GM19452 (cell line): Measurements from ENCODE around the gene TP53TG5.

ENCODE experiments used
- ATAC-seq: cut with Tn5 transposase; IDR thresholded peaks from one replicate; pipeline ENCODE4 v1.9.1; 2021; ENCODE audit not compliant: unreplicated experiment

TP53TG5 gene

DNA sequence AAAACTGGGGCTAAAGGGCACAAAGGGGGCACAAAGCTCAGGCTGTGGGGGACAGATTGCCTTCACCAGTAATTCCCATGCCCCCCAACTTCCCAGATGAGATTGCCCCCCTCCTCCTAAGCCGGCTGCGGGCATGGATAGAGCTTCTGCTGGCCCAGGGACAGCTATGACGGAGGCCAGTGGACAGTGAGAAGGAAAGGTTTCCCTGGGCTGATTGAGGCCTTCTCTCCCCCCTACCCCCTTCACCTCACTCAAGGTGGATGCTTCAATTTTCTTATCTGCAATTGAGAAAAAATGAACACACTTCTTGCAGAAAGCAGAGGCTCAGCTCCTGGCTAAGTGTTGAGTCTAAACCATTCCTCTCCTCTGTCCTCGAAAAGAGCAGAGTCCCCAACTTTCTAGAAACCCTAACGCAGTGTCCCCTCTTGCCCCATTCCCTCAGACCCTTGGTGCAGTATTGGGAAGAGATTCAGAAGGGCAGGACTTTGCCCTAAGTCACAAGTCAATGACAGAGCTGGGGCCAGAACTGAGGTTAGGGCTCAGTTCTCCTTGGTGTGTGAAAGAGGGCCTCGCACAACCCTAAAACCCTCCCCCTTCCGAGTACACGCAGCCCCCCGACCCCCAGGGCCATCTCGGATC lies 30.7 kb downstream of the TP53TG5 start:
- ATAC-seq: no peak

DNA sequence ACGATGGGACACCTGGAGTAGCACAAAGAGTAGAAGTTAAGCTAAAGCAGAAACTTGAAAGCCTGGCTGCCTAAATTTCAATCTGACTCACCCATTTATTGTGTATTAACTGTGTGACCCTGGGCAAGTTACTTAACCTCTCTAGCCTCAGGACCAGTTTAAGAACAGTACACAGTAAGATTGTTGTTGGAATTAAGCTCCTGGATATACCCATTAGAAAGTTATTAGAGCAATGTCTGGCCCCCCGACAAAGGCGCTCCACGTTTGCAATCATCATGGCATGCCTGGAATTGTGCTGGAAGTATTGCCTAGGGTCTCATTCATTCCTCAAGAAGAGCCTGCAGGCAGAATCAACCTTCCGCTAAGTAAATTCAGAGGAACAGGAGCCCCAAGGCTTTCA lies 31.3 kb downstream of the TP53TG5 start:
- ATAC-seq: no peak

DNA sequence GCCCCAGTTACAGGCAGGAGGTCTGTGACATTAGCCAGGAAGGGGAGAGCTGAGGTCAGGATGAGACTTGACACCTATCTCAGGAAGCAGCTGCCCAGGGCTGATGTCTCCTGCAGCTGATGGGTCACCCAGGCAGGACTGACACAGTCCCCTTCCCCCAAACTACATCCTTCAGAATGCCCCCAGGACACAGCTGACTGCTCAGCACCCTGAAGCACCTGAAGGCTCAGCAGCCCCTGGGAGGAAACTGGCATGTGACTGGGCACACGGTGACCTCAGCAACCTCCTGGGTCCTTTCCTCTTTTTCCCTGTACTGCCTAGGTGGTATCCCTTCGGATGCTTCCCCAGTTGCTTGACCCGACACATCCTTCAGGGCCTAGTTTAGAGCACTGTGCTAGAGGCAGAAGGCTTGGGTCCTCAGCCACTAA lies 31.8 kb downstream of the TP53TG5 start:
- no peak for ATAC-seq

DNA sequence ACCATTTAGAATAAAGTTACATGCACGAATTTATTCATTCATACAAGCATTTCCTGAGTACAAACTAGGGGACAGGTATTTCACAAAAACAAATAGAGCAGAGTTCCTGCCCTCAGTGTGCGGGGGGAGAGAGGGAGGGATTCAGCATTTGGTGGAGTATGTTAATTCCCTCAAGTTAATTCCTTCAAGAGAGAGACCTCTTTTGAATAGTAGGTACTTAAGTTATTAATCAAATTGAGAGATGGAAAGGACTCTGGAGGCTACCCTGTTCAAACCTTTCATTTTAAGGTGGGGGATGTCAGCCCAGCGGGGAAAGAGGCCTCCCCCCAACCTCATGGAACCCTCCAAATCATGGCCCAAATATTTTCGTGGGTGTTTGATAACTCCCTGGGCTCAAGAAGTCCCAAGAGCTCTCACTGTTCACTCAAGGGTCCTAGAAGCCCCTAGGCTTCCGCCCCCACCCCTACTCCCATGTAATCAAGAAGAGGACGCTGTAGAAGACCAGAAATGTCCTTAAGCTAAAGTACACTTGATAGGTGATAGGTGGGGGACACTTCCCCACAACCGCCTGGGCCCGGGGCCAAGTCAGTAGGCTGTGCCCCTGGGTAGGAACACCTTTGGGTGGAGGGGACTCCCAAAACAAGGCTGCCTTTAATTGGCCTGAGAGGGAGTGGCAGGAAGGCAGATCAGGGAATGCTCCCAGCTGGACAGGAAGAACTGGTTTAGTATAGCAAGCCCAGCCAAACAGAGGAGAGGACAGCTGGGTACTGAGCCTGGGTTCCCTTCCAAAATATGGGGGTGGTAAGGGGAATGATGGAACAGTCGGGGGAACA lies 32.8 kb downstream of the TP53TG5 start:
- no peak for ATAC-seq

- ATAC-seq: no peak
These were observed 33.8 kb downstream of the TP53TG5 start for GRCh38 chr20:45344168-45344860.

- ATAC-seq: no peak
These were observed 34.5 kb downstream of the TP53TG5 start for GRCh38 chr20:45343532-45344167.

- ATAC-seq: no peak
These were observed 35.1 kb downstream of the TP53TG5 start for GRCh38 chr20:45342855-45343531.

- no peak for ATAC-seq
These were observed 35.9 kb downstream of the TP53TG5 start for GRCh38 chr20:45341939-45342854.

- ATAC-seq: no peak
These were observed 36.6 kb downstream of the TP53TG5 start for GRCh38 chr20:45341579-45341938.

DNA sequence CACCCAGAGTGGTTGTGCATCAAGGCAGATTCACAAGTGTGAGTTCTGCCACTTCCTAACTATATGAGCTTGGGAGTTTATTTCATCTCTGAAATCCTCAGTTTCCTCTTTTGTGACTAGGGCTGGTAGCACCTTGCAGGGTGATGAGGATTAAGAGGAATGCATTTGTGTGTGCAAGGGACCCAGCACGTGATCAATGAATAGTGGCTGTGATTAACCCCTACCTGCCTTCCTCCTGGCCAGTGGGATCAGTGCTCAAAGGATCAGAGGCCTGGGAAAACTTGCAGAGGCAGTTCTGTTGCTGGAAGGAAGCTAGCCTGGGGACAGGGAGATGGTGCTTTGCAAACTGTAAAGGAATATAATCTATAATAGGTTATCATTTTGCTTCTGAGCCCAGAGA lies 37.2 kb downstream of the TP53TG5 start:
- no peak for ATAC-seq

GRCh38 chr20:45340236-45340847 lies 37.8 kb downstream of the TP53TG5 start:
- no peak for ATAC-seq

DNA sequence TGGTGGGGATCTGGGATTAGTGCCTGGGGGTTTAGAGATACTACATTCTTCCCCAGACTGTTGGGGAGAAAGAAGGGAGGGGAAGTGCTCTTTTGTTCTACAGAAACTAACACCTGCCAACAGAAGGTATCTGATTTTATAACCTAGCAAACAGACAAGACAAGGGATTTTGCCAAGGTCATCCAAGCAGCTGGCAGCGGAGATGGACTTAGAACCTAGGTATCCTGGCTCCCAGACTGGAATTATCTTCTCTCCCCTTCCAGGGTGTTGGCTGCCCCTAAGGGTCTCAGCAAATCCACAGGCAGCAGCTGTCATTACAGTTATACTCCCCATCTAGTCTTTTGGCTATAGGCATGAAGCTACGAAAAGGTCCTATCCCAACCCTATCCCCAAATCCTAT lies 38.3 kb downstream of the TP53TG5 start:
- no peak for ATAC-seq

- no peak for ATAC-seq
These were observed 39.0 kb downstream of the TP53TG5 start for GRCh38 chr20:45339084-45339483.

- ATAC-seq: no peak
These were observed 39.7 kb downstream of the TP53TG5 start for GRCh38 chr20:45338121-45339030.

DNA sequence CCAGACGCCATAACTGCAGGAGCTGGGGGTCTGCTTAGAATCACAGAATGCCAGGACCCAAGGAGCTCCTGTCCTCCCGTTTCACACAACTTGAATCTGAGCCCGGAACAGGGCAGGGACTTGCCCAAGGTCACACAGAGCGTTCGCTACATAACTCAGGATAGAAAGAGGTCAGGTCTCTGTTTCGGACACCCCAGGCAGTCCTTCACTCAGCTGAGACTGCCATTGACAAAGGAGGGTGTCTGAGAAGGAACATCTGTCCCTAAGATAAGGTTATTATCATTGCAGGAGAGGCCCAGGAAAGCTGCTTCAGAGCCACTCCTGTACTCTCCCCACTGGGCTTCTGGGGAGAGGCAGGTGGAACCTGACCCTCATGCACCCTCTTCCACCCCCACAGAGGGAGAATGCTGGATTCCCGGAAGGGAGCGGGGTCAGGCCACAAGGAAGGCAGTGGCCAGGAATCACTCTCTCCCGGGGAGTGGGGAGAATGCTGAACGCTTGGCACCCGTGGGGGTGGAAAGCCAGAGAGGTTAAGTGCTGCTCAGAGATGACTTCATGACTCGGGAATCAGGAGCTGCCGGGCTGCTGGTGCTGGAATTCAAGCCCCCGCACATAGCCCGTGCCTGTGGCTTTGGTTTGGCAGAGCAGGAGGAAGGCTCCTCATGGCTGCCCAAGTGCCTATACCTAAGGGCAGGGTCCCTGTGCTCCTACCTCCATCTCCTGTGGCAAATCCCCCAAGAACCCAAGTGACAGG lies 40.6 kb downstream of the TP53TG5 start:
- ATAC-seq: no peak

GRCh38 chr20:45336530-45337366 lies 41.4 kb downstream of the TP53TG5 start:
- ATAC-seq: no peak

DNA sequence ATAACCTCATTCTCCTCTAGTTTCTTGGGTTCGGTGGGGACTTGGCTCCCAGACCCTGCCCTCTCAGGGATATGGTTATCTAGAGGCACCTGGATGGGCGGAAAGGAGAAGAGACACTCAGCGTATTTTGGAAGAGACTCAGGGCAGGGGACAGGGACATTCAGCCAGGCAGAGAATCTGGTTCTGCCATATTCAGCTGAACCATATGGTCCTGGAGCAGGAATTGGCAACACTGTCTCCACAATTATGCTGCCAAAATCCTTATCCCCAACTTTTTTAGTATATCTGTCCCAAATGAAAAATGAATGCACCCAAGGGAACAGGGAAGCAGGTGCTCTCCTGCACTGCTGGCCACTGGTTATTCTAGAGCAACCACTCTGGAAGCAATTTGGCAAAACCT lies 47.6 kb downstream of the TP53TG5 start:
- ATAC-seq: no peak
